Measurements from ENCODE around the gene APCS. TPM values are rescaled to one million over a fixed set of nuclear protein-coding genes. Genes with fewer than 3 reads are reported as not detected.

The APCS gene, protein sequence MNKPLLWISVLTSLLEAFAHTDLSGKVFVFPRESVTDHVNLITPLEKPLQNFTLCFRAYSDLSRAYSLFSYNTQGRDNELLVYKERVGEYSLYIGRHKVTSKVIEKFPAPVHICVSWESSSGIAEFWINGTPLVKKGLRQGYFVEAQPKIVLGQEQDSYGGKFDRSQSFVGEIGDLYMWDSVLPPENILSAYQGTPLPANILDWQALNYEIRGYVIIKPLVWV
- not detected for polyA plus RNA-seq (ENCODE audit: insufficient read length in 12 of 12)
- long read RNA-seq, donor 1 = 0 reads
- long read RNA-seq, donor 2 = 0 reads
- long read RNA-seq, donor 3 = 0 reads
- long read RNA-seq, donor 4 = 0 reads
- long read RNA-seq, donor 5 = 0 reads
- long read RNA-seq, donor 6 = 0 reads
- long read RNA-seq, donor 7 = 0 reads
- long read RNA-seq, donor 8 = 0 reads
- long read RNA-seq, donor 9 = 0 reads
- long read RNA-seq, donor 10 = 0 reads
- long read RNA-seq, donor 11 = 0 reads

DNA sequence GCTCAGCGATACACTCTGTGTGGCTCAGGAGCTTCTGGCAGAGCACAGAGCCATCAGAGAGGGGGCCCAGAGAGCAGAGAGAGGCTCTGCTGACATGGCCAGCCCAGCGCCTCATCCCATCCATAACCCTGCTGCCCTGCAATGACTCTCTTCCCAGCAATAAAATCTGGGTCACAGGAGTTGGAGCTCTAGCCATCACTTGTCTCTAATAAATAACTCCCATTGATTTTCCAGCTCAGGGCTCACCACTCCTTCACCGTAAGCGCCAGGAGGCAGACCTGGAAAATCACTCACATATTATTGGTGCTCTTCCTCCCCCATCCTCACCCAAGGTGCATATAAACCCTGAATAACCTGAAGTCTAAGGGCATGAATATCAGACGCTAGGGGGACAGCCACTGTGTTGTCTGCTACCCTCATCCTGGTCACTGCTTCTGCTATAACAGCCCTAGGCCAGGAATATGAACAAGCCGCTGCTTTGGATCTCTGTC, at the start of gene APCS:
TSS of gene APCS (plus strand) at position 366 of the 491 bp plus-strand sequence. CDS start at position 462, 96 bp downstream.
- no peak for DNase-seq

DNA sequence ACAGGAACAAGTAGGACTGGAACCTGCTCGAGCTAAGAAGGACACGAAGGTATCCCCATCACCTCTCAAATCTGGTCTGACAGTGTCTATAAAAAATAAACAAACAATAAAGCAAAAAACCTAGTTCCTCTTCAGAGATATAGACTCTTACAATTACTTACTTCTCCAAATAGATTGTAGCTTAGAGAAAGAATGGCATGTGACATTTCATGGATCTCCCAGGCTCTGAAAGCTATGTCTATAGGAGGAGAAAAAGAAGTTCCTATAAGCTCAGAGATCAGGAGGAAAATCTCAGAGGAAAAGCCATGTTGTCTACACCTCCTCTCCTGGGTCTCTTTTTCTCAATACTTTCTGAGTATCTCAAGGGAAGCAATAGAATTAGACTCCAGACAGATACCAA, 39.5 kb upstream of the APCS start:
- no peak for DNase-seq

DNA sequence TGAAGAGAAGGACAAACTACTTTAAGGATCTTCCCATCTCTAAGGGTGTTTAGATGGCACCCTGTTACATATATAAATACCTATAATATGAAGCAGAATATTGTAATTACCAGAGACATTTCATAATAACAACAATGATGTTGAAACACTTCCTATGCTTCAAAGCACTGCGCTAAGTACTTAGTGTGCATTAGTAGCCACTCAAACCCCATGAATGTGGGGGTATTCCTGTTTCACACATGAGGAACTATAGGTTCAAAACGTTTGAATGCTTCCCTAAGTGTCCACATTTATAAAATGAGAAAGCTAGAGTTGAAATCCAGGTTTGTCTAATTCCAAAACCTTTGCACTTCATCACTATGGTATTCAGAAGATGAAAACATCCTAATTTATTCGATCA, 33.4 kb upstream of the APCS start:
- DNase-seq = no peak

DNA sequence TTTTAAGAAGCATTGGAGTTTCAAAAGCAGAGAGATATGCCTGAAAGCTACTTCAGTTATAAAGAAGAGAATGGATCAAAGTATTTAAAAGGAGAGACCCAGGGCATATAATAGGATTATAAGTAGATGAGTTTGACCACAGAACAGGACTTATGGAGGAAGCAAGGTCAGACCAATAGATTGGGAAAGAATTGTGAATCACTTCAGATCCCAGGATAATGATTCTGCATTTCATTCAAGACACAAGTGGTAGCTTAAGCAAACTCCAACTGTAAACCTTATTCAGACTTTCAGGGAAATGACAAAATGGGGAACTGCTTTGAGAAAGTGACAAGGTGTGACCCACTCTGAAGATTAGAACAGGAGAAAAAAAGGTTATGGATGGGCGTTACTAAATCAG, 32.9 kb upstream of the APCS start:
- DNase-seq = no peak

DNA sequence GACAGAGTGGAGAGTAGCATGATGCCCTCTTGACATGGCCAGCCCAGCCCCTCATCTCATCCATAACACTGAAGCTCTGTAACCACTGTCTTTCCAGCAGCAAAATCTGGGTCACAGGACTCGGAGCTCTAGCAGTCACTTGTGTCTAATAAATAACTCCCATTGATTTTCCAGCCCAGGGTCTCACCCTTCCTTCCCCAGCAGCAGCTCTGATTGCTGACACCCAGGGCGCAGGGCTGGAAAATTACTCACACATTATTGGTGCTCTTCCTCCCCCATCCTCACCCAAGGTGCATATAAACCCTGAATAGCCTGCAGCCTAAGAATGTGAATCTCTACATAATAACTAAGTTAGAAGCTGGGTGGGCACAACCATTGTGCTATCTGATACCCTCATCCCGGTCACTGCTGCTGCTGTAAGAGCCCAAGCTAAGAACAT, 30.7 kb upstream of the APCS start:
- no peak for DNase-seq

DNA sequence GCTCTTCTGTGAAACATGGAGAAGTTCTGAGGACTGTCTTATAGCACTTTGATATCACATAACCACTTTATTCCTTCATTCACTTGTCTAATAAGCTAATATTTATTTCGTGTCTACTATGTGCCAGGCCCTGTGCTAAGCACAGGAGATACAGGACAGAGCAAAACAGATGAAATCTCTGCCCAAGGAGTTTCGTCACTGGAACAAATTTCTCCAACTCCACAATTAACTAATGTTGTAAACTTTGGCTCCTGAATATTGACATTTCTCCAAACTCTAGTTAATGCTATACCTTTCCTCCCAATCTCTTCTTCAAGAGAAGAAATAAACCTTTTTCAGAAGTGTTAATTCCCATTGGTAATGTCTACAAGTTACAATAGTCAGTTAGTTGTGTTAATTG, 27.0 kb upstream of the APCS start:
- DNase-seq = no peak

DNA sequence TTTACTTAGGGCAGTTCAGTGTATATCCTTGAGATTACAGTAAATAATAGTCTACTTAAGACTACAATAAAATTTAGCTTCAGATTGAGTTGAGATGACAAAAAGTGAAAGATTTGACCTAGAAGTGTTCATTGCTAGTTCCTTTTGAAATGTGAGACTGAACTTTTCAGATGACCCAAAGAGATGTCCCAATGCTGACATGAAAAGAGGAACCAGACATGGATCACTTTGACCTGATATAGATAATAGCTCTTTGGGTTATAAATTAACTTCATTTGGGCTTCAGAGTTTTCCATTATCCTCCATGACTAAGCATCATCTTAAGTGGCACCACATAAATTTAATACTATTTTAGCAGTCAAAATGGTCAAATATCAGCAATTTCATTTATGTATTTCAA, 26.1 kb upstream of the APCS start:
- DNase-seq = no peak

DNA sequence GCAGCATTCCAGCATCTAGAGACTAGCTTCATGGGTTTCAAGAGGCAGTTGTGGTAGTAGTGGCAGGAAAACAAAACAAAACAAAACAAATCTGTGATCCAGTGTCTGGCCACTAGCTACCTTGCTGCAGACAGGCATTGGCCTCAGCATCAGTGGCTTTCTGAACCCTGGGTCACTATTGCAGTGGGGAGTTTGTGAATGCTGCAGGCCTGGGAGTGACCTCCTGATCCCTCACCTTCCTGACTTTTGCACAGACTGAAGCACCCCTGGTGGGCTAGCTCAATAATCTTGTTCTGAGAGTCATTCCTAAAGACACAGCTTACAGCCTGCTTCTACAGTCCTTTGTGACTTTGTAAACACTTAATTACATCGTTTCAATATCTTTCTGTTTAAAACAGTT, 24.9 kb upstream of the APCS start:
- no peak for DNase-seq

DNA sequence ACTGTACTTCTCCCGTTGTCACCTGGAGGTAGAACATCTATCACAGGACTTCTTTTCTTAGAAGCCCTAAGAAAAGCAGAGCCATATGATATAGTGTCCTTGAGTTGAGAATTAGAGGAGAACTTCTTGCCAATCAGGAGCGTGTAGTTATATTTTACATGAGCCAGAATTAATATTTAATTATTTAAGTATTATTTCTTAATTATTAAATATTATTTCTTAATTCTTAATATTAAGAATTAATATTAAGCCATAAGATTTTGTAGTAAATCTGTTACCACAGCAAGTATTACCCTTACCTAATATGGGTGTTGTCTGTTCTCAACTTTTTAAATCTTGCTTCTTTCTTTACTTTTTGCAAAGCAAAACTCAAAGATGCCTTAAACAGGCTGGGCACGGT, 10.2 kb upstream of the APCS start:
- no peak for DNase-seq

DNA sequence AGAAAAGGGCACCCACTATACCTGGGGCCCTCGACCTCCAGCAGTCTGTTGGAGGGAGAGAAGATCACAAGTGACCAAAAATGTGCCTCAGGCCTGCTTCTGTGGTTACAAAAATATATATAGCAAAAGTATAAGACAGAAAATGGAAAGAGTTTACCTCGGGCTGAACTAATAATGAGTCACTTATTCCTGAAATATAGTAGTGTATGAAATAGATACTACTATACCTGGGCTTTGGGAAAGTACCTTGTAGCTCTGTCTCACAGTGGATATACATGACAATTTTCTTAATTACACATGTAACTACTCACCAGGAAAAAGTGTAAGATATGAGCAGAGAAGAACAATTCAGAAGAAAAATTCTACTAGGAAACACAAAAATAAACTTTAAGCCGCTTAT, 7.3 kb upstream of the APCS start:
- DNase-seq = no peak

DNA sequence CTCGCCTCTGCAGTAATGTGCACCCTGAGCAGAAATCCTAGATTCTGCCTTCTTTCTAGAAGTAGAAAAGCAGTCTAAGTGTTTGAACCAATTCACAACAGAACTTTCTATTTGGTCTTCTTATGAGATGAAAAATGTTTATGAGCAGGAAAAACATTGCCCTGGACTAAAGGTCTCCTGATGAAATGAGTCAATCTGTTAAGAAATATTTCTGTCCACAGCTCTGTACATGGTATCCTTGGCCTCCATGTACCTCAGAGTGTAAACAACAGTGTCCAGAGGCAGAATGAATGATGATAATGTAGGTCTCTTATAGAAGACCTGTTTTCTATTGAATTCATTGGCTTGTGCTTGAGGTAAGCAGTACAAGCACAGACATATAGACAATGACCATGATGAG, 6.2 kb upstream of the APCS start:
- no peak for DNase-seq

DNA sequence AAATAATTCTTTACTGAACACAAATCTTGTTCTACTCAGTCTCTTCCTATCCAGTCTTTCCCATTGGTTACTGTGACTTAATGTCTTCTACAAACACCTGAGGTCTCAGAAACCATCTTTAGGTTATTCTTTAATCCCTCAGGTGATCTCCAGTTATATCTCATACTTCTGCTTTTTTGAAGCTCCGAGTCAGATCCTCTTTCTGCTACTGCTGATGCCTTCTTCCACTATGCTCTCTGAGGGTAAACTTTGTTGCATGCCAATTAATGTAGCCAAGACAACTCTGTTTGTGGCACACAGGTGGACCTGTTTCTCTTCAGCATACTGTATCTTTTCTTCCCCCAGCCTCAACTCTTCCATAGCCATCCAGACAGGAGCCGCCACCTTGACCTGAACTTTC, 3.1 kb upstream of the APCS start:
- DNase-seq = no peak

DNA sequence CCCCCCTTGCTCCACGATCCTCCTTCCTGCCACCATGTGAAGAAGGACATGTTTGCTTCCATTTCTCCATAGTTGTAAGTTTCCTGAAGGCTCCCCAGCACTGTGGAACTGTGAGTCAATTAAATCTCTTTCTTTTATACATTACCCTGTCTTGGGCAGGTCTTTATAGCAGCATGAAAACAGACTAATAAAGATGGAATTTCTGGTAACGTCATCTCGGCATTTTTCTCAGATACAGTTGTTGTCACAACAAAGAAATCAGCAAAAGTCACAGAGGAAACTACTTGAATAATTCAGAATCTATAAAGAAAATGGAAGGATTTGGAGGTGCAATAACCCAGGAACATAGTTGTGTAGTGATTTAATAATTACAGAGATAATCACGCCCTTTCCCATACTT, 4.4 kb downstream of the APCS start:
- no peak for DNase-seq

DNA sequence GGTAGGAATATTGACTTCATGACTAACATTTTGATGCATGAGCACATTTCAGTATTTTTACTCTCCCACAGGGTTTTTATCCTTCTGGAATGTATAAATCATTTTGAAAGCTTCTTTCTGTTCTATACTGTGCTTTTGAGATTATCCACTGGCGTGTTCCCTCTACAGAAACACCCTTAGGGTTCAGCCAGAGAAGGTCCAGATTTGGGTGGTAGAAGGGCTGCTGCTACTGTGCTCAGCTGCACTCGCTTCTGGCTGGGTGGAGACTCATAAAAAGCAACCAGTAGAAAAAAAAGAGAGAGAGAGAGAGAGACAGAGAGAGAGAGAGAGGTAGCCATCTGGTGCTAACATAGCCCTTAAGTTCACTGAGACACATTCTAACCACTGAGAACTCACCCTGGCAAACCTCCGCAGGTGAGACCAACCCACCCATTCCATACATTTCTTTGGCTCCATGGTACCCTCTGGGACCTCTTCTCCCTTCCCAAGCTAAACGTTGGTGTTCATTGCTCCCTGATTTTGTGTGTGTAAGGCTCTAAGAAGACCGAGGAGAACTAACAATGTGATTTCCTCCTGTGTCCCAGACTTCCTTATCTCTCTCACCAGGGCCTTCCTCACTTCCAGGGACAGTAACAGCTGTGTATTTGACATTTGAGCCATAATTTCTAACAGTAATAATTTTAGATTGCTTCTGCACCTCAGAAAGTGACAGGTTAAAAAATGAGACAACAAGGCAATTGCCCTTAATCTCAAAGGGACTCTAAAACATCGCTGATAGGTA, 7.2 kb downstream of the APCS start:
- no peak for DNase-seq

DNA sequence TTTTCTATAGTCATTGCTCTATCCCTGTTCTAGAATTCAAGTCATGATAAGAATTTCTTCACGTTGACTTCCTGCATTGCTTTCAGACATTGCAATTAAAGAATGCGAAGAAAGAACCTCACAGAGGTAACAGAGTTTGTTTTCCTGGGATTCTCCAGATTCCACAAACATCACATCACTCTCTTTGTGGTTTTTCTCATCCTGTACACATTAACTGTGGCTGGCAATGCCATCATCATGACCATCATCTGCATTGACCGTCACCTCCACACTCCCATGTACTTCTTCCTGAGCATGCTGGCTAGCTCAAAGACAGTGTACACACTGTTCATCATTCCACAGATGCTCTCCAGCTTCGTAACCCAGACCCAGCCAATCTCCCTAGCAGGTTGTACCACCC, 10.6 kb downstream of the APCS start:
- DNase-seq = no peak

DNA sequence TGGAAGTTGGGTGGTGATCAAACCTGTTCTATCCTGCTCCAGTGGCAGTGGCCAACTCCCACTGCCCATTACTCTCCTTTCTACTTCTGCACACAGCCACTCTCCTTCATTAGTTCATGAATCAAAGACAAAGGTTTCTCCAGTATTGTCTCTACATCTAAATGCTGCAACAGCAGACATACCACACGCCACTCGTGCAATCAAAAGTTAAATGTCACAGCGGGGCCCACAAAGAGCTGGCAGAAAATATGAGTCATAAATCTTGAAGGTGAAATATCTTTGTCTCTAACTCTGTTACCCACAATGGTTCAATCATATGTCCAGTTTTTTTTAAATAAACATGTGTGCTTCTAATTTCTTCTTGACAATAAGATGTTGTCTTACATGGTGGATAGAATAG, 13.3 kb downstream of the APCS start:
- no peak for DNase-seq

DNA sequence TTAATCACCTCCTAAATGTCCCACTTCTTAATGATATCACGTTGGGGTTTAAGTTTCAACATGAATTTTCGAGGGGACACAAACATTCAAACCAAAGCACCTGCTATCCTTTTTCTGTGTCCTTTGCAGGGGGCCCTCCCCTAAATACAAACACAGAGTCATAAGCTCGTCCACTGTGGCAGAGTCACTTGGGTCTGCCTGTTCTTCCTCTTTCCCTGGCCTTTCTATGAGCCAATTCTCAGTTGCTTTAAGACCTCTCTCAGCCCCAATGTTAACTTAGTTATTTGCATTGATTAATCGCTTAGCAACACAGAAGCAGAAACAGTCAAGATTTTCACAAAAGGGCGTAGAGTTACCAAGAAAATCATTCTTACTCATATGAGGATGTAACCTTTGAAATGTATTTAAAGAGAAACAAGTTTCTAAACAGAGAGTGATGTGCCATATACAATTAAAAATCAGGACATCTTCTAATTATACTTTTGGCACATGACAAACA, 14.9 kb downstream of the APCS start:
- no peak for DNase-seq

DNA sequence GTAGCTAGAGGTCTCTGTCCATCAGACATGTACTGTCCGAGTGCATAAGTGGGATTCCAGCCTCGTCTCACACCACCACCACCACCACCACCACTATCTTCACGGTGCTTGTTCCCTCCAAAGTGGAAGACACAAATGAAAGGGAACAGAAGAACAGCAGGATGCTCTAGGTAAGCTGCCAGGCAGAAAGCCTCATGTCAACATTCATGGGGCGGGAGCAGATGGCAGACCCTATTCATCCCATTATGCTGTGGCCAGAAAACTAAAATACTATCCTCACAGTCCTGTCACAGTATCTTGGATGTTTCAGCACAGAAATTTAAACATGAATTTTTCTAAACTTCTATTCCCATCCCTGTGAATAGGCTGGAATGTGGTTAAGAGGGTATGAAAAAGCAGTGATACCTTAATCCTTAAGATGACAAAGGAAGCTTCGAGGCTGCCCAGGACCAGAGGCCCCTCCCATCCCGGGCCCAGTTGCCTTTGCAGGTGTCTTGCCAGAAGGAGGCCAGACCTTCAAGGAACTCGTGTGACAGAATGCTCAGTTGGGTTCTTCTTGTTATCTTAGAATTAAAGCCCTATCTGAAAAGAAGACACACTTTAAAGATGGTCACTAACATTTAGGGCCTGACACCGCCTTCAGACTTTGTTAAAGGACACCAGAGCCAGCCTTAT, 24.7 kb downstream of the APCS start:
- DNase-seq = no peak

DNA sequence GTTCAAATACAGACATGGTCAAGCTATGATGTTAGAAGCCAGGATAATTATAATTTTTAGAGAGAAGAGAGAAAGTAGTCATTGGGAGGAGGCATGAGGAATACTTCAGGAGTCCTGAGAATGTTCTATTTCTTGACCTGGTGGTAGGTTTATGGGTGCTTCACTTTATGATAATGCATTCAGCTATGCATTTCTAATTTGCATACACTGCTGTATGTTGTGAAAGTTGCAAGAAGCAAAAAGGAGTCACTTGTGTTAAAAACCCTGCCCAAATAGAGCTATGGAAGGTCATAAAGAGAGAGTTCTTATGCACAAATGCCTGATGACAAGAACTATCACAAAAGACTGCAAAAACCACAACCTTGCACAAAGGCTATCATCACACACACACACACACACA, 45.3 kb downstream of the APCS start:
- DNase-seq = no peak

Data from muscle of arm (tissue), 14 donors.